GM12891 (cell line): Measurements from ENCODE around the gene TMEM11.

Source experiments
- POLR2A ChIP-seq: IDR thresholded peaks from 2 replicates; pipeline ENCODE4 v1.6.1; 2011; ENCODE audit warnings: low read depth, low read length, control low read depth
- POLR2AphosphoS5 ChIP-seq: IDR thresholded peaks from 2 replicates; pipeline ENCODE4 v1.6.1; 2011; ENCODE audit warnings: low read depth, low read length, control low read depth
- TAF1 ChIP-seq: IDR thresholded peaks from 2 replicates; pipeline ENCODE4 v1.6.1; 2011; ENCODE audit warnings: low read depth, low read length, control low read depth

DNA sequence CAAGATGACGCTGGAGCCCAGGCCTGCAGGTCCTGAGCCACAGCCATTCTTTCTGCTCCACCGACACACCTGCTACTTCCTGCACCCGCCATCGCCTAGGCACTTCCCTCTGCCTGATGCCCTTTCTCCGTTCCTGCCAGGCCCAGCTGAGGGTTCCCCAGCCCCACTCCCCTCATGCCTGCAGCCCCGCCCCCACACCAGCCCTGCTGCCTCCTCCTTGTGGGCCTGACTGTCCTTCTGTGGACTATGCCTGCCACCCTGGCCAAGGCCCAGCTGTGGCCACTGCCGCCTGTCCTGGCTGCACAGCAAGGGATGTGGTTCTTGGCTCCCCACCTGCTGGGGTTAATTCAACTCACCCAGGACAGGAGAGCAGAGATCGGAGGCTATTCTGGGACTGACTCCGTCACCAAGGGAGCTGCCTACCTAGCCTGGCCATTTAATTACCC is 31.7 kb upstream of the TMEM11 start:
- TF ChIP-seq POLR2AphosphoS5, result no peak
- TF ChIP-seq POLR2A, result no peak
- no peak for TF ChIP-seq TAF1
